PFSK-1 (cell line): ENCODE results near the gene GEMIN4.
A peak's percentile ranks its signal among the peaks of the same experiment; 100 is the strongest.

ENCODE experiments used
- FOXP2 ChIP-seq: optimal IDR thresholded peaks from 2 replicates; pipeline ENCODE3; 2011; ENCODE audit warnings: borderline replicate concordance, control low read depth, inconsistent platforms; ENCODE audit not compliant: insufficient read depth; ENCODE audit errors: extremely low read length, extremely low read depth
- POLR2AphosphoS5 ChIP-seq: IDR thresholded peaks from 2 replicates; pipeline ENCODE4 v1.6.1; 2012; ENCODE audit warnings: low read depth, mild to moderate bottlenecking, control low read depth, low read length, moderate library complexity
- REST ChIP-seq, 2 experiments: IDR thresholded peaks; 2 replicates each; pipeline versions ENCODE4 v1.6.1 to v1.8.0; 2011 to 2012; ENCODE audit warnings: low read depth in 2 of 2, low read length in 2 of 2, control low read depth in 1 of 2, inconsistent platforms in 1 of 2, mild to moderate bottlenecking in 1 of 2, moderate library complexity in 1 of 2; ENCODE audit not compliant: insufficient read depth in 1 of 2
- SIN3A ChIP-seq: IDR thresholded peaks from 2 replicates; pipeline ENCODE4 v1.6.1; 2012; ENCODE audit warnings: mild to moderate bottlenecking, low read length, moderate library complexity, borderline replicate concordance; ENCODE audit not compliant: insufficient read depth
- TAF1 ChIP-seq: IDR thresholded peaks from 2 replicates; pipeline ENCODE4 v1.6.1; 2012; ENCODE audit warnings: low read length, control low read depth, borderline replicate concordance; ENCODE audit not compliant: insufficient read depth

GEMIN4 gene

GRCh38 chr17:797236-797840 is 45.3 kb upstream of the GEMIN4 start:
- TF ChIP-seq REST (IDR thresholded peaks at IDR 0.05; ENCODE audit: insufficient read depth in 1 of 2, low read depth in 2 of 2, low read length in 2 of 2) (no peak), TAF1 (no peak), POLR2AphosphoS5 (no peak), FOXP2 (no peak), SIN3A (no peak)

- TF ChIP-seq FOXP2 (no peak), POLR2AphosphoS5 (no peak), TAF1 (no peak), SIN3A (no peak), REST (IDR thresholded peaks at IDR 0.05; ENCODE audit: insufficient read depth in 1 of 2, low read depth in 2 of 2, low read length in 2 of 2) (no peak)
Measured at GRCh38 chr17:796609-797008, 44.5 kb upstream of the GEMIN4 start.

GRCh38 chr17:795721-796120 is 43.7 kb upstream of the GEMIN4 start:
- TF ChIP-seq TAF1 (no peak), SIN3A (no peak), REST (IDR thresholded peaks at IDR 0.05; ENCODE audit: insufficient read depth in 1 of 2, low read depth in 2 of 2, low read length in 2 of 2) (no peak), POLR2AphosphoS5 (no peak), FOXP2 (no peak)

- TF ChIP-seq POLR2AphosphoS5 (no peak), TAF1 (no peak), FOXP2 (no peak), REST (IDR thresholded peaks at IDR 0.05; ENCODE audit: insufficient read depth in 1 of 2, low read depth in 2 of 2, low read length in 2 of 2) (no peak), SIN3A (no peak)
Measured at GRCh38 chr17:795276-795675, 43.2 kb upstream of the GEMIN4 start.

- TF ChIP-seq SIN3A (peak; percentile 86; the same call in 1 of the 2 replicates), FOXP2 (peak; percentile 57), POLR2AphosphoS5 (peak; percentile 62), REST (IDR thresholded peaks at IDR 0.05; ENCODE audit: insufficient read depth in 1 of 2, low read depth in 2 of 2, low read length in 2 of 2) (no peak), TAF1 (no peak)
Measured at GRCh38 chr17:794876-795275, 42.8 kb upstream of the GEMIN4 start.
